Colonic mucosa (tissue), 4 donors: ENCODE data around the gene PTPRE. TPM values are rescaled to one million over a fixed set of nuclear protein-coding genes. Genes with fewer than 3 reads are reported as not detected.

ENCODE experiments used
- DNase-seq: peaks from one replicate; pipeline ENCODE4 v3.0.0-alpha.2; 2020
- H3K27ac ChIP-seq: fragments of 200-600 bp; one replicate; pipeline ENCODE4 v1.8.0; 2021
- H3K27me3 ChIP-seq: fragments of 200-600 bp; one replicate; pipeline ENCODE4 v1.8.0; 2021
- H3K36me3 ChIP-seq: fragments of 200-600 bp; one replicate; pipeline ENCODE4 v1.8.0; 2021
- H3K4me1 ChIP-seq: fragments of 200-600 bp; one replicate; pipeline ENCODE4 v1.8.0; 2021; ENCODE audit warnings: mild to moderate bottlenecking
- H3K4me3 ChIP-seq: fragments of 200-600 bp; one replicate; pipeline ENCODE4 v1.8.0; 2021
- H3K9ac ChIP-seq, 2 donors: one replicate each; pipeline ENCODE4 v1.7.0; 2013; ENCODE audit warnings: control low read depth in 2 of 2, low read depth in 2 of 2, low read length in 2 of 2
- H3K9me3 ChIP-seq: fragments of 200-600 bp; one replicate; pipeline ENCODE4 v1.8.0; 2021
- intact Hi-C: fragments of 100-400 bp; cut with DNase I; formaldehyde crosslinking; loops from one replicate; pipeline ENCODE4 v1.14.1; 2022
- total RNA-seq, 2 donors: library from RNA; stranded (reverse); fragmentation: NEBNext Ultra II Directional in 1 of 2; extraction: Animal tissue kit (Norgen Biotek cat#: 25700) in 1 of 2; gene quantifications; one replicate each; pipeline ENCODE4 v1.2.1, GENCODE V29; 2021
- TF ChIP-seq, protein P1 (sequence below): fragments of 200-600 bp; IDR thresholded peaks from one replicate; pipeline ENCODE4 v1.8.0; 2022; ENCODE audit warnings: antibody characterized with exemption, mild to moderate bottlenecking
- donor health status: healthy.
- donor health status: DM: no; HTN: no; CAD: no.
- donor health status: DM: no; HTN: no; CAD: no.

PTPRE gene
- total RNA-seq, 2 donors from 2014 or later = 15.9 to 18.8 TPM

DNA sequence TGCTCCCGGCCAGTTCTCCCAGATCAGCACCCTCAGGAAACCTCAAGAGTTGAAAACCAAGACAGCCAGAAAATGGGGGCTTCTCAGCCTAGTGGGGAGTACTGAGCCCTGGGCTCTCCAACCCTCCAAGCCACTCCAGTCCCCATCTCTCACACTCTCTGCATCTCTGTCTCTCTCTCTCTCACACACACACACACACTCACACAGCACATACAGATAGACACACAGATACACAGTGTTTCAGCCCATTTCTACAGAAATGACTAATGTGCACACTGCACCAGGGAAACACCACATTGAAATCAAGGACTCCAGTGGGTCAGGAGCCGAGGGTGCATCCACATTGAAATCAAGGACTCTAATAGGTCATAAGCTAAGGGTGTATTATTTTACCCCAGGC lies 111.8 kb downstream of the PTPRE start:
- no peak for DNase-seq
- H3K9me3 ChIP-seq = no peaks in the 10 kb centered on the region
- H3K4me1 ChIP-seq = no peaks in the 10 kb centered on the region
- H3K4me3 ChIP-seq = no peak overlapping the region
- H3K27me3 ChIP-seq = no peaks in the 10 kb centered on the region
- H3K36me3 ChIP-seq = no peaks in the 10 kb centered on the region
- TF ChIP-seq, protein P1, sequence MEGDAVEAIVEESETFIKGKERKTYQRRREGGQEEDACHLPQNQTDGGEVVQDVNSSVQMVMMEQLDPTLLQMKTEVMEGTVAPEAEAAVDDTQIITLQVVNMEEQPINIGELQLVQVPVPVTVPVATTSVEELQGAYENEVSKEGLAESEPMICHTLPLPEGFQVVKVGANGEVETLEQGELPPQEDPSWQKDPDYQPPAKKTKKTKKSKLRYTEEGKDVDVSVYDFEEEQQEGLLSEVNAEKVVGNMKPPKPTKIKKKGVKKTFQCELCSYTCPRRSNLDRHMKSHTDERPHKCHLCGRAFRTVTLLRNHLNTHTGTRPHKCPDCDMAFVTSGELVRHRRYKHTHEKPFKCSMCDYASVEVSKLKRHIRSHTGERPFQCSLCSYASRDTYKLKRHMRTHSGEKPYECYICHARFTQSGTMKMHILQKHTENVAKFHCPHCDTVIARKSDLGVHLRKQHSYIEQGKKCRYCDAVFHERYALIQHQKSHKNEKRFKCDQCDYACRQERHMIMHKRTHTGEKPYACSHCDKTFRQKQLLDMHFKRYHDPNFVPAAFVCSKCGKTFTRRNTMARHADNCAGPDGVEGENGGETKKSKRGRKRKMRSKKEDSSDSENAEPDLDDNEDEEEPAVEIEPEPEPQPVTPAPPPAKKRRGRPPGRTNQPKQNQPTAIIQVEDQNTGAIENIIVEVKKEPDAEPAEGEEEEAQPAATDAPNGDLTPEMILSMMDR = no peak
- H3K9ac ChIP-seq = no peak overlapping the region
- no peak overlapping the region for H3K27ac ChIP-seq
- intact Hi-C loops = loop anchor here (10.0 kb wide), 1 partner anchor 46 kb away; no protein-coding TSS in a partner anchor

DNA sequence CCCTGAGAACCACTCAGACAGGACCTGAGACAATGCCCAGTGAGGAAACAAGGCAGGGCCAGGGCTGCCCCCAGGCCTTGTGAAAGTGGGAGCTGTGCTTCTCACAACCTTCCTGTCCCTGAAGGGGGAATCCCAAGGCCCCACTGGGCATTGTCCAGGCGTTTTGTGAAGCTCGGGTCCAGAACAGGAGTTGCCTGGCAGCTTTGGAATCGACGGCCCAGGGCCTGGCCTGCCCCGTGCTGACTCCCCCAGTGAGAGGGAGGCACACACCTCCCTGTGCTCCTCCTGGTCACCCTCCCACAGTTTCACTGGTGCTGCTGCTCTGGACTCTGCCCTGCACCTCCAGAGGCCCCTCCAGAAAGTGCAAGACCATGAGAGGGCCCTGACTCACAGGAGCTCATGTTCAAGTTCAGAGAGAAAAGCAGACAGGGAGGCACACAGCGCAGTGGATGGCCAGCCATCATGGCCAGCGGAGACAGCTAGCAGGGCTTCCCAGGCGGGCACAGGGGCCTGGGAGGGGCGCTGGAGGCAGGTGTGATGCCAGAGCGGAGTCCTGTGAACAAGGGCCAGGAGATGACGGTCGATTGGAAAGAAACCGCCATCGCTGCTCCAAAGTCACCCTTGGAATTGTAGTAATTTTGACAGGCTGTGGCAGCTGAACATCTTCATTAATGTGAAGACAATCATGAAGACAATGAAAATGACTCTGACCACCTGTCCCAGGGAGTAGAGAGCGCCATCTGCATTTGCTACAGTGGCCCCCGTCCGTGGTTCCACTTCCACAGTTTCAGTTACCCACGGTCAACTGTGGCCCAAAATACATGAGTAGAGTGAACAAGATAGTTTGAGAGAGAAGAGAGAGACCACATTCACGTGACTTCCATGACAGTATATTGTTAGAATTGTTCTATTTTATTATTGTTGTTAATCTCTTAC lies 115.6 kb downstream of the PTPRE start:
- Histone ChIP-seq H3K36me3 (no peaks in the 10 kb centered on the region), H3K9ac (no peak overlapping the region), H3K9me3 (no peaks in the 10 kb centered on the region), H3K27ac (no peak overlapping the region), H3K4me1 (no peaks in the 10 kb centered on the region), H3K4me3 (no peak overlapping the region), H3K27me3 (no peaks in the 10 kb centered on the region)
- DNase-seq = no peak
- TF ChIP-seq, protein P1 = no peak
- intact Hi-C loops = no loop called here

DNA sequence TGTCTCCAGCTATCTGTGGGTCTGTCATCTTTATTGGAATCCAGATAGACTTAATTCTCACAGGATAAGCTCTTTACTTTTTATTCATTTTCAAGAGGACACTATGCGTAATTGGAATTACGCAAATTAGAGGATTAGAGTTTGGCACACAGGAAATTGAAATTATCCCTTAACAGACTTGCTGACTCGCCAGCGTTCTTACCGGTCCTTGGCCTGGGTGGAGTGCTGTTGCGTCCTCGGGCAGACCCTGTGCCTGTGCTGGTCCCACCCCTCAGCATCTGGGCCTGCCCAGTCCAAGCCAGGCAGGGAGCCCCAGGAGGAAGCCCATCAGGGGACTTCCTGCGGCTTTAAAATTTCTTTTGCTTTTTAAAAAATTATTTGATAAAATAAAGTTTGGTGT lies 117.5 kb downstream of the PTPRE start:
- TF ChIP-seq, protein P1 = no peak
- no peaks in the 10 kb centered on the region for H3K27me3 ChIP-seq
- no peak overlapping the region for H3K27ac ChIP-seq
- no peaks in the 10 kb centered on the region for H3K9me3 ChIP-seq
- no peak overlapping the region for H3K4me3 ChIP-seq
- H3K4me1 ChIP-seq = no peaks in the 10 kb centered on the region
- no peak overlapping the region for H3K9ac ChIP-seq
- H3K36me3 ChIP-seq = no peaks in the 10 kb centered on the region
- intact Hi-C loops = no loop called here
- no peak for DNase-seq

DNA sequence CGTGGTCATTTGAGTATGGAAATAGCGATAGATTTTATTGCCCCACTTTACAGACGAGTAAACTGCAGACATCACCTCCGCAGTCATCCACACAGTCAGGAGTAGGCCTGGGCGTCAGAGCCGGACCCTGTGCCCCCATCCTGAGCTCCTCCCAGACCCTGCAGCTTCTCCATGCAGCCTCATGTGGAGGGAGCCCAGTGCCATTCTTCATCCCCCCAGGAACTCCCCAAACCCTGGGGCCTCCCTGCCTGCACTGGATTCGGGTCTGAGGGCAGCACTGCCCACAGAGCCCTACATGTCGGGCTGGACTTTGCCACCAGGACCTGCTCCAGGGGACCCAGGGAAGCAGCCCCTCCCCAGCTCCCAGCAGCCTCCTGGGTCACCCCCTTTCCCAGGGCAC lies 118.5 kb downstream of the PTPRE start:
- TF ChIP-seq, protein P1 = no peak
- DNase-seq = no peak

DNA sequence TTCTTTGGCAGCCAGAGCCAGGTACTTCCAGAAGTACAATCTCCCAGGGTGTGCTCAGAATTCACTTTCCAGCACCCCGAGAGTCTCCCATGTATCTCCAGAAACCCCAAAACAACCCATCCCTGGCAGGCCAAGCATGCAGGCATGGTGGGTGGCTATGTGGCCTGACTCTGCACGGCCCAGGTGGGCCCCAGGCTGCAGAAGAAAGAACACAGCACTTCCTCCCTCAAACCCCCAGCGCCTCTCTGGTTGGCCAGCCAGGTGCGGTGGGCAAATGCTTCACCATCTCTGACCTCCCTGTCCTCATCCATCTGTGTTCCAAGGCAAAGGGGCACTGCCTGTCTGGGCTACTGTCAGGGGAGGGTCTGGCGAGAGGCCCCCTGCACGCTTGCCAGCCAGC lies 119.0 kb downstream of the PTPRE start:
- H3K9me3 ChIP-seq = no peaks in the 10 kb centered on the region
- no peaks in the 10 kb centered on the region for H3K27me3 ChIP-seq

More for the DNA sequence above, 118.5 kb downstream of the PTPRE start:
- intact Hi-C loops = no loop called here
- Histone ChIP-seq H3K27ac (no peak overlapping the region), H3K4me3 (no peak overlapping the region), H3K9me3 (no peaks in the 10 kb centered on the region), H3K4me1 (no peaks in the 10 kb centered on the region), H3K9ac (no peak overlapping the region), H3K36me3 (no peaks in the 10 kb centered on the region), H3K27me3 (no peaks in the 10 kb centered on the region)

More for the DNA sequence above, 119.0 kb downstream of the PTPRE start:
- no peak overlapping the region for H3K9ac ChIP-seq
- H3K4me3 ChIP-seq = no peak overlapping the region
- no peak overlapping the region for H3K27ac ChIP-seq
- H3K4me1 ChIP-seq = no peaks in the 10 kb centered on the region
- intact Hi-C loops = no loop called here
- no peaks in the 10 kb centered on the region for H3K36me3 ChIP-seq
- DNase-seq = no peak
- TF ChIP-seq, protein P1 = no peak
